Upper lobe of left lung (tissue), 6 donors: ENCODE results near the gene PATE3. TPM values are rescaled to one million over a fixed set of nuclear protein-coding genes. Genes with fewer than 3 reads are reported as not detected.

Experiments
- ATAC-seq, 2 donors: fragments of 200-7000 bp; cut with Tn5 transposase; one replicate each; pipeline ENCODE4 v1.9.1; 2022; ENCODE audit warnings: mild to moderate bottlenecking in 2 of 2, moderate library complexity in 2 of 2; ENCODE audit not compliant: low FRiP score in 2 of 2
- DNase-seq, 2 donors: peaks; one replicate each; pipeline ENCODE4 v3.0.0-alpha.2; 2019 to 2020
- H3K27ac ChIP-seq, 4 donors: fragments of 200-600 bp; sonication (generic); one replicate each; pipeline ENCODE4 v1.5.1; 2016 to 2019
- H3K27me3 ChIP-seq, 4 donors: fragments of 200-600 bp; sonication (generic); one replicate each; pipeline ENCODE4 v1.5.1; 2017 to 2019
- H3K36me3 ChIP-seq, 4 donors: fragments of 200-600 bp; sonication (generic); one replicate each; pipeline ENCODE4 v1.5.1; 2016 to 2019
- H3K4me1 ChIP-seq, 4 donors: fragments of 200-600 bp; sonication (generic); one replicate each; pipeline ENCODE4 v1.5.1; 2018 to 2019
- H3K4me3 ChIP-seq, 4 donors: fragments of 200-600 bp; sonication (generic); one replicate each; pipeline ENCODE4 v1.5.1; 2017 to 2019; ENCODE audit warnings: mild to moderate bottlenecking in 2 of 4, moderate library complexity in 1 of 4
- H3K9me3 ChIP-seq, 4 donors: fragments of 200-600 bp; sonication (generic); one replicate each; pipeline ENCODE4 v1.5.1; 2018 to 2019
- EP300 ChIP-seq, 4 donors: sonication (generic); formaldehyde crosslinking; IDR thresholded peaks; one replicate each; pipeline ENCODE4 v1.5.1; 2017; ENCODE audit warnings: antibody characterized with exemption in 4 of 4, control low read depth in 2 of 4
- POLR2A ChIP-seq, 4 donors: fragments of 450-650 bp; IDR thresholded peaks; one replicate each; pipeline ENCODE4 v1.5.1; 2016 to 2017; ENCODE audit warnings: antibody characterized with exemption in 4 of 4, mild to moderate bottlenecking in 2 of 4
- POLR2AphosphoS5 ChIP-seq, 2 donors: sonication (generic); formaldehyde crosslinking; IDR thresholded peaks; one replicate each; pipeline ENCODE4 v1.5.1; 2017; ENCODE audit warnings: antibody characterized with exemption in 2 of 2
- WGBS, 2 donors: methylation state at CpG; one replicate each; pipeline ENCODE4 v1.1.5; 2017 to 2018; 5-methylcytosine and 5-hydroxymethylcytosine counted together
- total RNA-seq, 6 donors: library from RNA; depleted of rRNA in 4 of 6; stranded (reverse); fragments of >200 nt in 4 of 6; gene quantifications; one replicate each; pipeline versions ENCODE4 v1.1.0 to v1.2.1, GENCODE V29; 2016 to 2021
- TF ChIP-seq, protein P1 (sequence below), 6 experiments: fragments of 450-650 bp in 4 of 6; fragments of 200-600 bp in 2 of 6; sonication (generic) in 2 of 6; IDR thresholded peaks; one replicate each; pipeline ENCODE4 v1.5.1; 2016 to 2019; ENCODE audit warnings: antibody characterized with exemption in 6 of 6
- donor health status: DM: no; HTN: no; CAD: no; lungs with moderate emphysema.
- donor health status: DM: no; HTN: yes; CAD: no; lungs with severe emphysema.

The PATE3 gene, protein sequence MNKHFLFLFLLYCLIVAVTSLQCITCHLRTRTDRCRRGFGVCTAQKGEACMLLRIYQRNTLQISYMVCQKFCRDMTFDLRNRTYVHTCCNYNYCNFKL
- not detected for total RNA-seq

DNA sequence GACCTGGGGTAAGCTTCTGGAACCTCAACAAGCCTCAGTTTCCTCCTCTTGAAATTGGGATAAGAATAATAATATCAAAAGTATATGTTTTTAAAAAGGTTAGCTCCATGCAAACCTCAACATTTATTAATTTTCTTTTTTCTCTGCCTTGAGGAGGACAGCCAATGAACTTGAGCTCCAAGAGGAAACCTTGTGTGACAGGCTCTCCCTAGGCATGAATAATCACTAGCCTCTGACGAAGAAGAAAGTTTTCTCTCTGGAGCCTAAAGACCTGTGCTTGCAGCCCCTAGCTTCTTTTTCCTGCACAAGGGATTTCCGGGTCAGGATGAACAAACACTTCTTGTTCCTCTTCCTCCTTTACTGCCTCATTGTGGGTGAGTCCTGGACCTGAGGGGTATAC lies at the start of gene PATE3:
TSS of gene PATE3 (plus strand) at position 301 of the 400 bp plus-strand sequence. CDS start at position 326, 25 bp downstream.
- Histone ChIP-seq H3K4me1 (no peaks in the 10 kb centered on the region), H3K27me3 (no peaks in the 10 kb centered on the region), H3K36me3 (no peaks in the 10 kb centered on the region), H3K4me3 (no peak within 1 kb of the TSS), H3K27ac (no peak within 1 kb of the TSS), H3K9me3 (no peaks in the 10 kb centered on the region)
- 37 to 55% methylated on average over 2 of the region's 2 CpGs for WGBS, 2 donors
- DNase-seq, result no peak
- TF ChIP-seq POLR2A (IDR thresholded peaks at IDR 0.05), result no peak
- no peak for TF ChIP-seq POLR2AphosphoS5 (IDR thresholded peaks at IDR 0.05)
- TF ChIP-seq EP300 (IDR thresholded peaks at IDR 0.05), result no peak
- TF ChIP-seq, protein P1, sequence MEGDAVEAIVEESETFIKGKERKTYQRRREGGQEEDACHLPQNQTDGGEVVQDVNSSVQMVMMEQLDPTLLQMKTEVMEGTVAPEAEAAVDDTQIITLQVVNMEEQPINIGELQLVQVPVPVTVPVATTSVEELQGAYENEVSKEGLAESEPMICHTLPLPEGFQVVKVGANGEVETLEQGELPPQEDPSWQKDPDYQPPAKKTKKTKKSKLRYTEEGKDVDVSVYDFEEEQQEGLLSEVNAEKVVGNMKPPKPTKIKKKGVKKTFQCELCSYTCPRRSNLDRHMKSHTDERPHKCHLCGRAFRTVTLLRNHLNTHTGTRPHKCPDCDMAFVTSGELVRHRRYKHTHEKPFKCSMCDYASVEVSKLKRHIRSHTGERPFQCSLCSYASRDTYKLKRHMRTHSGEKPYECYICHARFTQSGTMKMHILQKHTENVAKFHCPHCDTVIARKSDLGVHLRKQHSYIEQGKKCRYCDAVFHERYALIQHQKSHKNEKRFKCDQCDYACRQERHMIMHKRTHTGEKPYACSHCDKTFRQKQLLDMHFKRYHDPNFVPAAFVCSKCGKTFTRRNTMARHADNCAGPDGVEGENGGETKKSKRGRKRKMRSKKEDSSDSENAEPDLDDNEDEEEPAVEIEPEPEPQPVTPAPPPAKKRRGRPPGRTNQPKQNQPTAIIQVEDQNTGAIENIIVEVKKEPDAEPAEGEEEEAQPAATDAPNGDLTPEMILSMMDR (IDR thresholded peaks at IDR 0.05), result no peak
- ATAC-seq, result no peak

DNA sequence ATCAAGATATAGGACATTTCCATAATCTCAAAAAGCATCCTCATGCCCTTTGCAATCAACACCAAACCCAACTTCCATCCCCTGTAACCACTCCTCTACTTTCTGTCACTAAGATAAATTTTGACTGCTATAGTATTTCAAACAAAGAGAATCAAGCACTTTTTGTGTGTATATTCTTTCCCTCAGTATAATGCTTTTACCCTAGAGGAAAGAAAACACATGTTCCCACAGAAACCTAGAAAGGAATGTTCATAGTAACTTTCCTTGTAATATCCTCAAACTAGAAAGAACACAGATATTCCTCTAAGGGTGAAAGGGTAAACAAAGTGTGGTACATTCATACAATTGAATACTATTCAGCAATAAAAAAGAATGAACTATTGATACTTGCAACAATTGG lies 47.3 kb upstream of the PATE3 start:
- Histone ChIP-seq H3K27me3 (no peaks in the 10 kb centered on the region), H3K36me3 (no peaks in the 10 kb centered on the region), H3K27ac (no peak overlapping the region), H3K4me1 (no peaks in the 10 kb centered on the region), H3K4me3 (no peak overlapping the region), H3K9me3 (no peaks in the 10 kb centered on the region)
- DNase-seq (no peak), ATAC-seq (no peak)
- TF ChIP-seq POLR2AphosphoS5 (IDR thresholded peaks at IDR 0.05) (no peak), EP300 (IDR thresholded peaks at IDR 0.05) (no peak), POLR2A (IDR thresholded peaks at IDR 0.05) (no peak)

DNA sequence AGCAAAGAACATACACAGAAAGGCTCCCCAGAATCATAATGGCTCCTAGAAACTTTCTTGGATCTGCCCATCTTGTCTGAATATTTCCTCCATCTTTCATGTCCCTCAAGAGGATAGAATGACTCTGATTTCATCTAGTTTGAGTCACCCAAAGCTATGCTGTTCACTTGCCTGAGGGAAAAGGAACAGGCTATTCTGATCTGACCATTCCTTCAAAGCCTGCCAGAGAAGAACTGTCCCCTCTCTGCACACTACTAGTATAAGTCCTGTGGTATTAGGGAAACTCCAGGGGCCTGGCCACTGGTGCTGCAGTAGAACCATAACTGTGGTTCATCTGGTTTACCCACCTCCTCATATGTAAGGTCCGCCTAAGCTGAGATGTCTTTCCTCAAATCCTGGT lies 44.2 kb upstream of the PATE3 start:
- ATAC-seq, result no peak
- TF ChIP-seq POLR2AphosphoS5 (IDR thresholded peaks at IDR 0.05) (no peak), POLR2A (IDR thresholded peaks at IDR 0.05) (no peak), EP300 (IDR thresholded peaks at IDR 0.05) (no peak)
- TF ChIP-seq, protein P1 (IDR thresholded peaks at IDR 0.05), result no peak

DNA sequence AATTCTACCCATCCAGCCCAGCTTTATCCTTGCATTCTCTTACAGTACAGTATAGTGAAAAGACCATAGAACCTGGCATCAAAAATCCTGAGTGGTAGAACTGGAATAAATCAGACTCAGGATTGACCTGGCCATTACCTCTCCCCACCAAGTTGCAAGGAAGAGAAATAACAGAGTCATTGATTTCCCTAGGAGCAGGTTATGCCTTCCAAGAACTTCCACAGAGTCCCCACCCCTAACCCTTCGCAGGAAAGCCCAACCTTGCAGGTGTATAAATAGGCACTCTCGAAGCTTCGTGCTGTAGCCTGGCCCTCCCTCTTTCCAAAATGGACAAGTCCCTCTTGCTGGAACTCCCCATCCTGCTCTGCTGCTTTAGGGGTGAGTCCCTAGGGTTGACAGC lies 41.9 kb upstream of the PATE3 start, which contains the start of gene PATE1:
TSS of gene PATE1 (plus strand) at position 301 of the 400 bp plus-strand sequence. CDS start at position 327, 26 bp downstream.
- WGBS, 2 donors, result 76 to 81% methylated on average over 3 of the region's 3 CpGs
- H3K4me3 ChIP-seq, result no peak within 1 kb of the TSS
- TF ChIP-seq, protein P1 (IDR thresholded peaks at IDR 0.05), result no peak
- TF ChIP-seq POLR2AphosphoS5 (IDR thresholded peaks at IDR 0.05) (no peak), EP300 (IDR thresholded peaks at IDR 0.05) (no peak)
- H3K4me1 ChIP-seq, result no peaks in the 10 kb centered on the region
- ATAC-seq, result no peak
- no peak within 1 kb of the TSS for H3K27ac ChIP-seq
- no peaks in the 10 kb centered on the region for H3K36me3 ChIP-seq
- H3K9me3 ChIP-seq, result no peaks in the 10 kb centered on the region
- DNase-seq, result no peak
- H3K27me3 ChIP-seq, result no peaks in the 10 kb centered on the region

More for the DNA sequence above, 44.2 kb upstream of the PATE3 start:
- Histone ChIP-seq H3K4me3 (no peak overlapping the region), H3K36me3 (no peaks in the 10 kb centered on the region), H3K27me3 (no peaks in the 10 kb centered on the region), H3K27ac (no peak overlapping the region), H3K9me3 (no peaks in the 10 kb centered on the region), H3K4me1 (no peaks in the 10 kb centered on the region)
- no peak for DNase-seq
- 95 to 96% methylated on average over 1 of the region's 1 CpG for WGBS, 2 donors

DNA sequence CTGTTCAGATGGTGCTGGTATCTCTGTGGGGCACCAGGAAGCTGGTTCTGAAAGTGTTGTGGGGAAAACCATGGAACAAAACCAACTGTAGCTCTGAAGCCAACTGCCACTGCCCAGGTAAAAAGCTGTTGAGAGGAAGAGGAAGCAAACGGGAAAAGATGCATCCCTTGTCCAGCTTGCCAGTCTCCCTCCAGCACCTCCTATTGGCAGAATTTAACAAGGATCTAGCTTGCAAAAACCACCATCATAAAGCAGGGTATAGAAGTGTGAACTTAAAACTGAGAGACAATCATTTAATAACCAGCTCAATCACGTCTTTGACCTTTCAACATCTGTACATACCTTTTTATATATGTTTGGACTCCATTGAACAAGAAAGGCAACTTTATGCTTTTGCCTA lies 37.3 kb upstream of the PATE3 start:
- no peak overlapping the region for H3K4me3 ChIP-seq
- H3K27ac ChIP-seq, result no peak overlapping the region
- H3K4me1 ChIP-seq, result no peaks in the 10 kb centered on the region
- no peaks in the 10 kb centered on the region for H3K9me3 ChIP-seq
- 38 to 58% methylated on average over 2 of the region's 2 CpGs for WGBS, 2 donors
- H3K36me3 ChIP-seq, result no peaks in the 10 kb centered on the region
- no peaks in the 10 kb centered on the region for H3K27me3 ChIP-seq
- no peak for ATAC-seq
- TF ChIP-seq, protein P1 (IDR thresholded peaks at IDR 0.05), result no peak
- no peak for TF ChIP-seq POLR2A (IDR thresholded peaks at IDR 0.05)
- TF ChIP-seq POLR2AphosphoS5 (IDR thresholded peaks at IDR 0.05), result no peak
- no peak for TF ChIP-seq EP300 (IDR thresholded peaks at IDR 0.05)
- no peak for DNase-seq
